Measurements from ENCODE around the gene SPON1. TPM values are rescaled to one million over a fixed set of nuclear protein-coding genes. Genes with fewer than 3 reads are reported as not detected.

Gene SPON1
- total and polyA plus RNA-seq, 10 of the 15 experiments (the other 5 are each of a cell fraction or from before 2014, with no cell fraction given) = 0.13 to 1.1 (median 0.18) TPM; not detected in 5

GRCh38 chr11:14055936-14056335 lies 93.4 kb downstream of the SPON1 start:
- RAD21 ChIA-PET (ENCODE audit: unreplicated experiment) = no interaction called here

GRCh38 chr11:14058061-14058460 lies 95.5 kb downstream of the SPON1 start:
- intact Hi-C loops (cut with micrococcal nuclease; ENCODE audit: unreplicated experiment) (no loop called here), in situ Hi-C loops (cut with MboI) (no loop called here)
- CTCF ChIA-PET = no interaction called here
- Histone ChIP-seq H3K4me3 (no peak overlapping the region), H4K20me1 (ENCODE audit: control insufficient read depth, insufficient read depth) (no peaks in the 10 kb centered on the region), H3K9me3 (replicated peaks; ENCODE audit: control insufficient read depth, insufficient read depth, low read length) (no peaks in the 10 kb centered on the region), H3K36me3 (ENCODE audit: control insufficient read depth in 2 of 2, insufficient read depth in 2 of 2, low read length in 1 of 2) (no peaks in the 10 kb centered on the region), H3K27me3 (replicated peaks in 1 of 2; ENCODE audit: control insufficient read depth in 2 of 2, insufficient read depth in 2 of 2, low read length in 1 of 2) (no peaks in the 10 kb centered on the region; a peak in 1 of 4 replicates), H2AFZ (ENCODE audit: control insufficient read depth, low read depth, low read length) (no peak overlapping the region), H3K79me2 (ENCODE audit: control insufficient read depth, insufficient read depth, low read length) (no peaks in the 10 kb centered on the region), H3K9ac (ENCODE audit: control insufficient read depth, insufficient read depth, low read length) (no peak overlapping the region), H3K4me1 (ENCODE audit: control insufficient read depth, insufficient read depth, low read length) (no peaks in the 10 kb centered on the region), H3K27ac (ENCODE audit: control insufficient read depth, insufficient read depth) (no peak overlapping the region), H3K4me2 (ENCODE audit: control insufficient read depth, insufficient read depth) (no peak overlapping the region)
- SMC1A ChIA-PET (ENCODE audit: uncharacterized antibody, unreplicated experiment) = interaction anchor here (0.9 kb wide), 1 partner anchor 8 kb away, joined by 3 read pairs; no protein-coding TSS in a partner anchor
- RAD21 ChIA-PET (ENCODE audit: unreplicated experiment) = no interaction called here
- 21% methylated on average over 5 of the region's 5 CpGs for WGBS (ENCODE audit: insufficient coverage, insufficient replicate concordance, low lambda C conversion rate, missing lambda C conversion rate)
- BruUV-seq (replicated peaks) = no TSS peak
- POLR2A ChIA-PET = no interaction called here
- ATAC-seq = no peak
- no peak for FAIRE-seq
- no peak for DNase-seq (ENCODE audit: low read depth, low spot score)
- TF ChIP-seq CBX5 (IDR thresholded peaks at IDR 0.05; ENCODE audit: low read depth) (no peak), ELK1 (IDR thresholded peaks at IDR 0.05; ENCODE audit: low read depth, low read length) (no peak), ATF2 (IDR thresholded peaks at IDR 0.05; ENCODE audit: low read length) (no peak), BHLHE40 (IDR thresholded peaks at IDR 0.05; ENCODE audit: borderline replicate concordance in 1 of 2, low read depth in 2 of 2, low read length in 1 of 2) (no peak), GATAD2B (conservative IDR thresholded peaks at IDR 0.05; ENCODE audit: low read depth) (no peak), ZNF384 (IDR thresholded peaks at IDR 0.05; ENCODE audit: borderline replicate concordance, low read depth, low read length) (no peak), BRCA1 (IDR thresholded peaks at IDR 0.05; ENCODE audit: low read depth, low read length) (no peak), HDGF (IDR thresholded peaks at IDR 0.05) (no peak), IRF5 (IDR thresholded peaks at IDR 0.05; ENCODE audit: borderline replicate concordance) (no peak), RCOR1 (conservative IDR thresholded peaks at IDR 0.05; ENCODE audit: low read depth, low read length) (no peak)

More at GRCh38 chr11:14055936-14056335, 93.4 kb downstream of the SPON1 start:
- H3K27ac ChIP-seq (ENCODE audit: control insufficient read depth, insufficient read depth) = no peak overlapping the region
- no peaks in the 10 kb centered on the region; a peak in 1 of 4 replicates for H3K27me3 ChIP-seq (replicated peaks in 1 of 2; ENCODE audit: control insufficient read depth in 2 of 2, insufficient read depth in 2 of 2, low read length in 1 of 2)
- H2AFZ ChIP-seq (ENCODE audit: control insufficient read depth, low read depth, low read length) = no peak overlapping the region
- no peaks in the 10 kb centered on the region for H3K79me2 ChIP-seq (ENCODE audit: control insufficient read depth, insufficient read depth, low read length)
- no peaks in the 10 kb centered on the region for H3K36me3 ChIP-seq (ENCODE audit: control insufficient read depth in 2 of 2, insufficient read depth in 2 of 2, low read length in 1 of 2)
- ATAC-seq (no peak), FAIRE-seq (no peak), DNase-seq (ENCODE audit: low read depth, low spot score) (no peak)
- intact Hi-C loops (cut with micrococcal nuclease; ENCODE audit: unreplicated experiment) = no loop called here
- CTCF ChIA-PET = no interaction called here
- H3K4me2 ChIP-seq (ENCODE audit: control insufficient read depth, insufficient read depth) = no peak overlapping the region
- in situ Hi-C loops (cut with MboI) = no loop called here
- no TSS peak for BruUV-seq (replicated peaks)
- POLR2A ChIA-PET = no interaction called here
- no peaks in the 10 kb centered on the region for H3K9me3 ChIP-seq (replicated peaks; ENCODE audit: control insufficient read depth, insufficient read depth, low read length)
- SMC1A ChIA-PET (ENCODE audit: uncharacterized antibody, unreplicated experiment) = interaction anchor here (1.5 kb wide), 1 partner anchor 56 kb away, joined by 3 read pairs; no protein-coding TSS in a partner anchor
- 0% methylated on average over 1 of the region's 1 CpG for WGBS (ENCODE audit: insufficient coverage, insufficient replicate concordance, low lambda C conversion rate, missing lambda C conversion rate)
- no peak overlapping the region for H3K9ac ChIP-seq (ENCODE audit: control insufficient read depth, insufficient read depth, low read length)
- TF ChIP-seq SRF (IDR thresholded peaks at IDR 0.05; ENCODE audit: low read depth in 2 of 2, low read length in 2 of 2) = no peak
- TF ChIP-seq MEF2B (IDR thresholded peaks at IDR 0.05; ENCODE audit: partially characterized antibody, poor library complexity, severe bottlenecking) = no peak
- TF ChIP-seq IKZF1 (conservative IDR thresholded peaks at IDR 0.05) = no peak
- no peak for TF ChIP-seq SMARCA5 (IDR thresholded peaks at IDR 0.05)
- TF ChIP-seq ZNF24 (IDR thresholded peaks at IDR 0.05) = no peak
- TF ChIP-seq HDAC2 (IDR thresholded peaks at IDR 0.05) = no peak
- TF ChIP-seq STAT1 (conservative IDR thresholded peaks at IDR 0.05) = no peak
- no peak for TF ChIP-seq CREB1 (IDR thresholded peaks at IDR 0.05; ENCODE audit: low read depth)
- TF ChIP-seq EED (IDR thresholded peaks at IDR 0.05; ENCODE audit: low read depth) = no peak
- no peak for TF ChIP-seq PAX5 (IDR thresholded peaks at IDR 0.05; ENCODE audit: borderline replicate concordance, low read depth, low read length)
- TF ChIP-seq POU2F2 (IDR thresholded peaks at IDR 0.05; ENCODE audit: borderline replicate concordance, low read depth, low read length) = no peak
- no peak for TF ChIP-seq CEBPB (IDR thresholded peaks at IDR 0.05; ENCODE audit: borderline replicate concordance in 1 of 2, low read depth in 2 of 2, low read length in 2 of 2)
- no peak for TF ChIP-seq ZNF207 (IDR thresholded peaks at IDR 0.05; ENCODE audit: borderline replicate concordance)
- no peak for TF ChIP-seq SMAD5 (IDR thresholded peaks at IDR 0.05; ENCODE audit: low read depth)
- H3K4me3 ChIP-seq = no peak overlapping the region
- no peaks in the 10 kb centered on the region for H3K4me1 ChIP-seq (ENCODE audit: control insufficient read depth, insufficient read depth, low read length)
- no peaks in the 10 kb centered on the region for H4K20me1 ChIP-seq (ENCODE audit: control insufficient read depth, insufficient read depth)
